Measurements from ENCODE around the gene MAD1L1.

MAD1L1 gene

DNA sequence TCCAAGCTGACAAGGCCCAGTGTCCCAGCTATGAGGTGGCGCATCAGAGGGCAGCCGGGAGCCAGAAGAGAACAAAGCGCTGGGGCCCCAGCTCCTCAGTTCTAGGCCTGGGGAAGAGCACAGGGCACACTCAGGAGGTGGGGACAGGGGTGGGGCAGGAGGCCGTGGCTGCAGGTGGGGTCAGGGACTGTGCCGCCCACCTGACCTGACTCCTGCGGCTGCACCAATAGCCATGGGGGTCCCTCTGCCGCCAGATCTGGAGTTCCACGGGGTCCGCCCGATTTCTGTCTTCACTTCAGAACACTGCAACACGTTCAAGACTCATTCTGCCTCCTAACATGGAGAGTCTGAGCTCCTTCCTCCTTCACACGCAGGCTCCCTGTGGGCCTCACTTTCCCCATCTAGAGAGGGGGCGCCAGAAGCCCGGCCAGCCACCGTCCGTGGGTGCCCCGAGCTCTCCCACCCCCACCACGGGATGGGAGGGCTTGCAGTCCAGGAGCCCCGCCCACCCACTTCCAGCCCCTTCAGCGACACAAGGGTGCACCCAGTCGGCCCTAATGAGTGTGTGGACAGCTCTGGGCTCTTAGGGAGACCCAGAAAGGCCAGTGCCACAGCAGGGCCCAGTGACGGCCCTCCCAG lies 278.3 kb downstream of the MAD1L1 start:
- Histone ChIP-seq H3K4me1 (ENCODE audit: insufficient read depth, low read length) (no peaks in the 10 kb centered on the region), H4K20me1 (ENCODE audit: insufficient read depth, low read length) (peaks cover 61% of the 10 kb centered on the region), H3K4me3 (ENCODE audit: low read depth in 1 of 2, low read length in 2 of 2) (no peak overlapping the region), H3K4me2 (ENCODE audit: insufficient read depth, low read length) (no peak overlapping the region), H3K79me2 (ENCODE audit: insufficient read depth, low read length) (no peaks in the 10 kb centered on the region), H3K27me3 (ENCODE audit: insufficient read depth, low read length, poor library complexity) (no peaks in the 10 kb centered on the region), H3K9me3 (ENCODE audit: insufficient read depth, low read length, severe bottlenecking) (no peaks in the 10 kb centered on the region), H3K9ac (ENCODE audit: low read depth, low read length) (no peak overlapping the region), H3K27ac (ENCODE audit: low read length) (no peak overlapping the region), H3K36me3 (ENCODE audit: insufficient read depth, low read length) (peaks cover 43% of the 10 kb centered on the region), H2AFZ (ENCODE audit: low read depth, low read length) (no peak overlapping the region)
- DNase-seq (no peak), ATAC-seq (ENCODE audit: insufficient read depth, low read depth) (no peak)
- no peak for TF ChIP-seq EZH2 (IDR thresholded peaks at IDR 0.05; ENCODE audit: borderline replicate concordance, low read depth, low read length, severe bottlenecking)
- TF ChIP-seq, protein P1, sequence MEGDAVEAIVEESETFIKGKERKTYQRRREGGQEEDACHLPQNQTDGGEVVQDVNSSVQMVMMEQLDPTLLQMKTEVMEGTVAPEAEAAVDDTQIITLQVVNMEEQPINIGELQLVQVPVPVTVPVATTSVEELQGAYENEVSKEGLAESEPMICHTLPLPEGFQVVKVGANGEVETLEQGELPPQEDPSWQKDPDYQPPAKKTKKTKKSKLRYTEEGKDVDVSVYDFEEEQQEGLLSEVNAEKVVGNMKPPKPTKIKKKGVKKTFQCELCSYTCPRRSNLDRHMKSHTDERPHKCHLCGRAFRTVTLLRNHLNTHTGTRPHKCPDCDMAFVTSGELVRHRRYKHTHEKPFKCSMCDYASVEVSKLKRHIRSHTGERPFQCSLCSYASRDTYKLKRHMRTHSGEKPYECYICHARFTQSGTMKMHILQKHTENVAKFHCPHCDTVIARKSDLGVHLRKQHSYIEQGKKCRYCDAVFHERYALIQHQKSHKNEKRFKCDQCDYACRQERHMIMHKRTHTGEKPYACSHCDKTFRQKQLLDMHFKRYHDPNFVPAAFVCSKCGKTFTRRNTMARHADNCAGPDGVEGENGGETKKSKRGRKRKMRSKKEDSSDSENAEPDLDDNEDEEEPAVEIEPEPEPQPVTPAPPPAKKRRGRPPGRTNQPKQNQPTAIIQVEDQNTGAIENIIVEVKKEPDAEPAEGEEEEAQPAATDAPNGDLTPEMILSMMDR (IDR thresholded peaks at IDR 0.05; ENCODE audit: borderline replicate concordance, extremely low read depth, low read length, poor library complexity, severe bottlenecking), result no peak

DNA sequence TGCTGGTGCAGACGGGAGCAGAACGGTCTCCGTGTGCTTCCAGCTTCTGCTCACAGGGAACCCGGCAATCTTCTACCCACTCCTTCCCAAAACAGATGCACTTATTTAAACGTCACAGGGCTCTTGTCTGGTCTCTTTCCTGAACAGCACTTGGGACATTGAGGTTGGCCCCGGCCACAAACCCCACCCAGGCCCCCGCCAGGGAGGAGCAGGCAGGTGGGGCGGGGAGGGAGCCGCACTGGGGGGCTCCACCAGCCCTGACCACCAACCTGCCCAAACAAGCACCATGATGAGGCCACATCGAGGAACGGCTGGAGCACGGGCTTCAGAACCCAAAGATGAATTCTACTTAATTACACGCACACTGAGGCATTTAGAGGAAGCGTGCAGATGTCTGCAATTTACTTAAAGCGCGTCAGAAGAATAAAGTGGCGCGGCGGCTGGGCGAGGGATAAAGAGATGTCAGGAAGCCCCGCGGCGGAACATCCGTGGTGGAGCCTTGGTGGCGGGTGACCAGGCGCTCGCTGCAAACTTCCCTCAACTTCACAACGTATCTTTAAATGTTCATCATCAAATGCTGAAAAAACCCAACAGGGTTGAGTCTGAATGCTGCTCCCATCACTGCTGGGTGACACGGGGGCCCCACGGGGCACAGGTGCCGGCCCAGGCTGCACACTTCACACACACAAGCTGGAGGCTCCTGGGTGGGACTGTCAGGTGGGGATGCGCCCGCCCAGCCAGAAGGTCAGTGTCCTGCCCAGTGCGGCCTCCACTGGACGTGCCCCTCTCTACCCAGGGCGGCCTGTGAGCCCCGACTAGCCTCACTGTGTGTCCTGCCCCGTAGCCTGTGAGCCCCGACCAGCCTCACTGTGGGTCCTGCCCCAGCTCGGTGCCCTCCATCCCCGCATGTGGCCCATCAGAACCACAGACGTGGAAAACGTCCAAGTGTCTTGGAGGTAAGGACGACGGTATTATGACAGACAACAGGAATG lies 279.2 kb downstream of the MAD1L1 start:
- no peak overlapping the region for H3K27ac ChIP-seq (ENCODE audit: low read length)
- no peak for ATAC-seq (ENCODE audit: insufficient read depth, low read depth)
- no peak for DNase-seq
- TF ChIP-seq, protein P1 (IDR thresholded peaks at IDR 0.05; ENCODE audit: borderline replicate concordance, extremely low read depth, low read length, poor library complexity, severe bottlenecking), result no peak
- no peak for TF ChIP-seq EZH2 (IDR thresholded peaks at IDR 0.05; ENCODE audit: borderline replicate concordance, low read depth, low read length, severe bottlenecking)
- no peak overlapping the region for H3K9ac ChIP-seq (ENCODE audit: low read depth, low read length)
- H2AFZ ChIP-seq (ENCODE audit: low read depth, low read length), result no peak overlapping the region
- no peak overlapping the region for H3K4me2 ChIP-seq (ENCODE audit: insufficient read depth, low read length)
- no peaks in the 10 kb centered on the region for H3K27me3 ChIP-seq (ENCODE audit: insufficient read depth, low read length, poor library complexity)
- H3K79me2 ChIP-seq (ENCODE audit: insufficient read depth, low read length), result no peaks in the 10 kb centered on the region
- H3K4me1 ChIP-seq (ENCODE audit: insufficient read depth, low read length), result no peaks in the 10 kb centered on the region
- H3K9me3 ChIP-seq (ENCODE audit: insufficient read depth, low read length, severe bottlenecking), result no peaks in the 10 kb centered on the region
- H3K4me3 ChIP-seq (ENCODE audit: low read depth in 1 of 2, low read length in 2 of 2), result no peak overlapping the region
- H4K20me1 ChIP-seq (ENCODE audit: insufficient read depth, low read length), result peaks cover 60% of the 10 kb centered on the region
- H3K36me3 ChIP-seq (ENCODE audit: insufficient read depth, low read length), result peaks cover 43% of the 10 kb centered on the region

DNA sequence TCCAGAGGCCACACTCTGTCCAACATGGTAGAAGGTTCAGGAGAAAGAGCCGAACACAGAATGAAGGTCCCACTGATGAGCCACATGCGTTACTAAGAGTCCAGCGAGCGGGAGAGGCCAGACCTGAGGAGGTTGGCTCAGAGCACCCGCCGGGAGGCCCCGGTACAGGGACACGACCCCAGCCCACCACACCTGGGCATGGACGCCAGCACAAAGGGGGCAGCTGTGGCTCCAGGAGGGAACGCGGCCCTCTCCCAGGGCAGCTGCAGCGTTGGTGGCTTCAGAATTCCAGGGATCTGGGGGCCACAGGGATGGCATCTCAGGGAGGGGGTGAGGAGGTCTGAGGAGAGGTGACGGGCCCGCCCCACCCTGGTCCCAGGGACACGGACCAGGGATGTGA lies 280.0 kb downstream of the MAD1L1 start:
- Histone ChIP-seq H3K4me1 (ENCODE audit: insufficient read depth, low read length) (no peaks in the 10 kb centered on the region), H3K4me3 (ENCODE audit: low read depth in 1 of 2, low read length in 2 of 2) (no peak overlapping the region), H3K9ac (ENCODE audit: low read depth, low read length) (no peak overlapping the region), H2AFZ (ENCODE audit: low read depth, low read length) (no peak overlapping the region), H3K27ac (ENCODE audit: low read length) (no peak overlapping the region), H3K27me3 (ENCODE audit: insufficient read depth, low read length, poor library complexity) (no peaks in the 10 kb centered on the region), H3K9me3 (ENCODE audit: insufficient read depth, low read length, severe bottlenecking) (no peaks in the 10 kb centered on the region), H4K20me1 (ENCODE audit: insufficient read depth, low read length) (peaks cover 63% of the 10 kb centered on the region), H3K79me2 (ENCODE audit: insufficient read depth, low read length) (no peaks in the 10 kb centered on the region), H3K36me3 (ENCODE audit: insufficient read depth, low read length) (peaks cover 41% of the 10 kb centered on the region), H3K4me2 (ENCODE audit: insufficient read depth, low read length) (no peak overlapping the region)
- ATAC-seq (ENCODE audit: insufficient read depth, low read depth) (no peak), DNase-seq (no peak)
- TF ChIP-seq, protein P1 (IDR thresholded peaks at IDR 0.05; ENCODE audit: borderline replicate concordance, extremely low read depth, low read length, poor library complexity, severe bottlenecking), result no peak
- no peak for TF ChIP-seq EZH2 (IDR thresholded peaks at IDR 0.05; ENCODE audit: borderline replicate concordance, low read depth, low read length, severe bottlenecking)

All from DND-41 (cell line).